HG03521 (cell line): ENCODE data around the gene CBFB.
"Not testable (repeated sequence)": the region's sequence is repeated elsewhere in the genome, so short reads cannot be mapped to it uniquely, and the experiment has no call there.

Source experiments
- ATAC-seq: cut with Tn5 transposase; IDR thresholded peaks from one replicate; pipeline ENCODE4 v1.9.1; 2021; ENCODE audit warnings: mild to moderate bottlenecking, moderate library complexity; ENCODE audit not compliant: unreplicated experiment

Gene CBFB

DNA sequence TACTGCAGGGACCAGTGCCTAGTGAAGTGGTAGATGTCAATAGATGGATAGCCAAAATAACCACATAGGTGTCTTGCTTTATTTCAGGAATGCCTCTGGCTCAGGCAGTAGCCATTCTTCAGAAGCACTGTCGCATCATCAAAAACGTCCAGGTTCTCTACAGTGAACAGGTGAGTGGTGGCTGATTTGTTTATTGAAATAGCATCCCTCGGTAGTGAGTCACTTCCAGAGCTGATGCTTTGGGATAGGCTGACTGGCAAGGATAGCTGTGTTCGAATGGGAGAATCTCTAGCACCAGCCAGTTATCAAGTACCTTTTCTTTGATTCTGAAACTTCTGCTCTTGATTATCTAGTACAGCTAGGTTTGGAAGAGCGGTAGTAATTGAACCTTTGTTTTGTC is 91.1 kb downstream of the CBFB start:
- ATAC-seq: no peak

DNA sequence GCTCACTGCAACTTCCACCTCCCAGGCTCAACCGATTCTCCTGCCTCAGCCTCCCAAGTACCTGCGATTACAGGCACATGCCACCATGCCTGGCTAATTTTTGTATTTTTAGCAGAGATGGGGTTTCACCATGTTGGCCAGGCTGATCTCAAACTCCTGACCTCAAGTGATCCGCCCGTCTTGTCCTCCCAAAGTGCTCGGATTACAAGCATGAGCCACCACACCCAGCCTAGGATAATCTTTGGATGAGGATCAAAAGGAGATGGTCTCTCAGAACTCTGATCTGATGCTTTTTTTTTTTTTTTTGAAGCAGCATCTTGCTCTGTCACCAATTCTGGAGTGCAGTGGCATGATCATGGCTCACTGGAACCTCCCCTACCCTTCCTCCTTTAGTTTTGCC is 93.8 kb downstream of the CBFB start:
- ATAC-seq: not testable (repeated sequence)

DNA sequence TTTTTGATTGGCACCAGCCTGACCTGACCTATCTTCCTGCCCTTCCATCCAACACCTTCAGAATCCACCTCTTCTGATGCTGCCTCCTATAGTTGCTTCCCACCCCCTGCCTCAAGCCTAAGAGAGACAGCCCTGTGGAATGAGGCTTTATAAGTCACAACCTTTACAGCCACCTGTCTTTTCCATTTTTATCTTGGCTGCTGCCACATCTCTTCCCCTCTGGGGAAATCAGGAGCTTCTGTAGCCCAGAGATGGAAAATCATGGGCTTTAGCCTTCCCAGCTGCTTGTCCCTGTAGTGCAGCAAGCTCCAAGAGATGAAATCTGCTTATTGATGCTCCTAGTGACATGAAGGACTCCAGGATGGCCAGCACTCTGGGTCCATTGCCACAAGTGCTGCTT is 99.5 kb downstream of the CBFB start:
- no peak for ATAC-seq

- no peak for ATAC-seq
These were observed 99.9 kb downstream of the CBFB start for GRCh38 chr16:67128887-67129286.

DNA sequence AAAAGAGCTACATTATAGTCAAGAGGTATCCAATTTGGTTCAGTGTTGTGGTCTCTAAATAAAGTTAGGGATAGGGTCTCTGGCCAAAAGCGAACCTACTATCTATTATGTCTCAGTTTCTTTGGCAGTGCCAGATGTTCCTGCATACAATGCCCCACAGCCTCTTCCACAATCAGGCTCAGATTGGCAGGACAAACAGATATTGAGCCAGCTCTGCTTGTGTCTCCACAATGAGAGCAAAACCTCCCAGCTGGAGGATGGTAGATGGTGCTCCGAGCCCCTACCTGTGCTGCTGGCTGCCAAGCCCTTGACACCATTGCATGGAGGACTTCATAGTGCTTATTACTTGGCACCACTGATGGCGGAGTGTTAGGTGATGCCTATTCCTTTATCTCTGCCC is 100.5 kb downstream of the CBFB start:
- ATAC-seq: no peak

- no peak for ATAC-seq
These were observed 108.7 kb downstream of the CBFB start for GRCh38 chr16:67137605-67138004.

GRCh38 chr16:67141391-67141790 is 112.4 kb downstream of the CBFB start:
- ATAC-seq: no peak

DNA sequence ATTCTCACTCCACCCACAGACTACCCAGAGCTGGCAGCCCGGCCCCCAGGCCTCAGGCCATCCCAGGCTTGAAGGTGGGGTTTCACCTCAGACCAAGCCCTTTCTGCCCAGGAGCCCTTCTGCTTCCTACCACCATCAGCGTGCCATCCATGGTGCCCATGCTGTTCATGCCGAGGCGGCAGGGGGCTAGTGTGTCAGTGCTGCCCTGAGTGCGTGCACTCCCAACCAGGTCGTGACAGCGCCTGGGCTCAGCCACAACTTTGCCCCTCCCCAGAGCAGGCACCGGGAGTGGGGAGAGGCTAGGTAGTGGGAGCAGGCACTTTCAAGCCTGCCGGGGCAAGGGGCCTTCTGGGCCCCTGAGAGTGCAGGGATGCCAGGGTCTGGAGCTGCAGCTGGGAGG is 113.4 kb downstream of the CBFB start:
- no peak for ATAC-seq

GRCh38 chr16:67144943-67145342 is 116.0 kb downstream of the CBFB start:
- no peak for ATAC-seq

DNA sequence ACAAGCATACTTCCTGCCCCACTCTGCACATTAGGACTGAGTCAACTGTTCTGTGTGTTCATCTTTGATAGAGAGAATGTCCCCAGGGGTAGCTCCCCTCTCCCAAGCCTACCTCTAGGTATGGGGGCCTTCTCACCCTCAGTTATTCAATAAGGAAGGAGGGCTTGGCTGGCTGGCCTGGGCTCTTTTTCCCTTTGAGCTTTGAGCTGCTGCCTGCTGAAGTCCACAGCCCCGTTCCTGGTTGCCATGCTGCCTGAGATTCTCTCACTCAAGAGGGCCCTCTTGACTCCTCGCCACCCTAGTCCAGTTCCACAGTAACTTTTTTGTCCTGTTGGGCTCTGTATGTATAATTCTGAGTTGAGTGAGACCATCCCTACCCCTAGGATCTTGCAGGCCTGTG is 116.8 kb downstream of the CBFB start:
- no peak for ATAC-seq

- no peak for ATAC-seq
These were observed 117.8 kb downstream of the CBFB start for GRCh38 chr16:67146523-67147357.

DNA sequence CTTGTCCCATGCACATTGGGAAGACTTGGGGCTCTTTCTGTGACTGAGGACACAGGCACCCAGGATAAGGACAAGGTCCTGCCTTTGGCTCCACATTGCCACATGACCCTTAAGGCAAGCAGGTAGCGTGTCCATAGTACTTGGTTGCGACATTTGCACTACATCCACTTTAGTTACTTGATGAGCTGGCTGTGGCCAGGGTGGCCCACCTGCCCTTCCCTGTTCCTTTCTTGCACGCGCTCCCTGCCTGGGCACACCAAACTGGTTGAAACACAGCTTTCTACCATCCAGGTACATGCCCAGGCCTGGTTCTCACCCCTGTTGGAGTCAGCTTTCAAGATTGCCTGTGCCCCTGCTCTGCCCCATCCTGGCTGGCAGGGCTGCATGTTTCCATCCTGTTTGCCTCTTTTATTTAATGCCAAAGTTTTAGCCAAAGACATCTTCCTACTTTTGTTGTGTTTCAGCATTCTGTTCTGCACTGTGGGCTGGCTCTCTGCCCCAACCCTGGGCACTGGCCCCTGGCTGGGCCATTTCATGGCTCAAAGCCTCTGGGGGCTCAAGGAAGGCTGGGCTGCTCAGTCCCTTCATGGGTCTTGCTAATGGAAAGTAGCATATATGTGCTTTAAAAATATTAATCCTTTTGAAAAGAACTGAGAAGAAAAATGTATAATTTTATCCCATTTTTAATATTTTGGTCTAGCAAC is 118.6 kb downstream of the CBFB start:
- no peak for ATAC-seq

- no peak for ATAC-seq
These were observed 119.3 kb downstream of the CBFB start for GRCh38 chr16:67148221-67148620.

- ATAC-seq: no peak
These were observed 119.8 kb downstream of the CBFB start for GRCh38 chr16:67148656-67149275.

DNA sequence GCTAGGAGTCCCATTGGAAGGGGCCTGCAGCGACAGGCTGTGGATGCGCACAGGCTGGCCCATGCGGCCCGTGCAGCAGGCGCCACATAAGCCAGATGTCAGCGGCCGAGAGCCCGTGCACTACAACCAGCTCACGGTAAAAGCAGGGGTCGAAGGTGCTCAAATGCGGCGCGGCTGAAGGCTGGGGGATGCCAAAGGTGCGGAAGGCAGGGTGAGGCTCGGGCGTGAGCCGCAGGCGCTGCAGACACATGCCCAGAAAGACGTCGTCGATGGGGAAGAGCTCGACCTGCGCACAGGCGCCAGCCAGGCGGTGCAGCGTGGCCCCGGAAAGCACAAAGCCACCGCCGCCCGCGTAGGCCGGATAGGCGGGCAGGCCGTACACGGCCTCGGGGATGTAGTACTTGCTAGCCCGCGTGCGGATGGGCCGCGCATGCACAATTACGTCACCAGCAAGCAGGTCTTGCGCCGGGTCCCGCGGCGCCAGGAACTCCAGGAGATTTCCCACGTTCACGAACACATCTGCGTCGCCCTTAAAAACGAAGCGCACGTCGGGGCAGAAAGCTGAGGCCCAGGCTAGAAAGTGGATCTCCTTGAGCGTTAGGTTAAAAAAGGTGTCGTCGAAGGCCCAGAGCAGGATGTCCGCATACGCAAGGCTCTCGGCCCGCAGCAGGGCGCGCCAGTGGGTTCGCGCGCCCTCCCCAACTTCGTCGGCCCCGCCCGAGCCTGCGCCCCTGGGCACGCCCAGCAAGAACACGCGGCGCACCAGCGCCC is 120.5 kb downstream of the CBFB start:
- no peak for ATAC-seq

DNA sequence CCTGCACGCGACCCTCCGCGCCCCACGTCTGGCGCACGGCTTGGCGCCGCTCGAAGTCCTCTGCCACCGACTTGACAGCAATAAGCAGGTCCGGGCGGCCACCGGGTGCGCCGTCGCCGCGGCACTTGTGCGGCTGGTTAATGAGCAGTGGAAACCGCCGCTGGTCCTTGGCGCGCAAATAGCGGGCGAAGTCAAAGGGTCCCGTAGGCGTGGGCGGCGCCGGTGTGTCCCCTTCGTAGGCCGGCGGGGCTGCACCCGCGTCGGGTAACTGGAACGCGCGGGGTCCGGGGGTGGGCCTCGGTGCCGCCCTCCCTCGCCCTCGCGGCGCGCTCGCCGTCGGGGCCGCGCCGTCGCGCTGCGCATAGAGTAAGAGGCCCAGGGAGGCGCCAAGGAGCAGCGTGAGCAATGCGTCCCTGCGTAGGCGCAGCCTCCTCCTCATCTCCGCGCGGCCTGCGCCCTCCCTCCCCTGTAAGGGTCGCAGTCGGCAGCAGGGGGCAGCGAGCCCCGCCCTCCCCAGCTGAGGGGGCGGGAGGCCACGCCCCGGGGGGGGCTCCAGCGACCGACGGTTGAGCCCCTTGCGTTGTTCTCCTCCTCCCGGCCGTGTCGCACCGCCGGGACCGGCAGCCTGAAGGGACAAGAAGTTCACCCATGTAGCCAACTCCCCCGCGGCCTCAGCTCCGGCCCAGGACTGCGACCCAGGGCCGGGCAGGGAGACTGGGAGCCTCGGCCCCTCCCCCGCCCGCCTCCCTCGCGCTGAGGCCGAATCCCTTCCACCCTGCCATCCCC is 121.3 kb downstream of the CBFB start:
- no peak for ATAC-seq
